GM23338 (cell line): Measurements from ENCODE around the gene OR2F1. TPM values are rescaled to one million over a fixed set of nuclear protein-coding genes. Genes with fewer than 3 reads are reported as not detected.

Source experiments
- ATAC-seq: fragments of 200-7000 bp; cut with Tn5 transposase; 3 replicates; pipeline ENCODE4 v1.9.1; 2020
- DNase-seq: peaks from one replicate; pipeline ENCODE4 v3.0.0-alpha.2; 2015; ENCODE audit warnings: low spot score
- H2AFZ ChIP-seq: fragments of 200-600 bp; sonication (generic); 2 replicates; pipeline ENCODE4 v1.8.0; 2016; ENCODE audit warnings: antibody characterized with exemption, mild to moderate bottlenecking, moderate library complexity
- H3F3A ChIP-seq: fragments of 200-600 bp; sonication (generic); replicated peaks from 2 replicates; pipeline ENCODE4 v1.8.0; 2017; ENCODE audit warnings: antibody characterized with exemption, mixed run types, low read depth
- H3K27ac ChIP-seq: fragments of 200-600 bp; sonication (generic); 2 replicates; pipeline ENCODE4 v1.6.1; 2016; ENCODE audit warnings: low read depth
- H3K27me3 ChIP-seq: fragments of 200-600 bp; sonication (generic); 2 replicates; pipeline ENCODE4 v1.8.0; 2016; ENCODE audit warnings: mild to moderate bottlenecking, mixed run types, moderate library complexity; ENCODE audit not compliant: insufficient read depth
- H3K36me3 ChIP-seq: fragments of 200-600 bp; sonication (generic); 2 replicates; pipeline ENCODE4 v1.8.0; 2016; ENCODE audit warnings: mild to moderate bottlenecking; ENCODE audit not compliant: insufficient read depth
- H3K4me1 ChIP-seq: fragments of 200-600 bp; sonication (generic); 2 replicates; pipeline ENCODE4 v1.8.0; 2016; ENCODE audit warnings: mild to moderate bottlenecking, moderate library complexity; ENCODE audit not compliant: insufficient read depth
- H3K4me2 ChIP-seq: fragments of 200-600 bp; sonication (generic); 2 replicates; pipeline ENCODE4 v1.7.1; 2017; ENCODE audit warnings: mixed run types
- H3K4me3 ChIP-seq: fragments of 200-600 bp; sonication (generic); 2 replicates; pipeline ENCODE4 v1.6.1; 2016; ENCODE audit warnings: mixed run types
- H3K79me2 ChIP-seq: fragments of 200-600 bp; sonication (generic); replicated peaks from 2 replicates; pipeline ENCODE4 v1.8.0; 2017; ENCODE audit warnings: mild to moderate bottlenecking; ENCODE audit not compliant: insufficient read depth
- H3K9me2 ChIP-seq: fragments of 200-600 bp; sonication (generic); 2 replicates; pipeline ENCODE4 v1.8.0; 2017; ENCODE audit not compliant: insufficient read depth
- H4K20me1 ChIP-seq: fragments of 200-600 bp; sonication (generic); replicated peaks from 2 replicates; pipeline ENCODE4 v1.8.0; 2017; ENCODE audit warnings: mild to moderate bottlenecking; ENCODE audit not compliant: insufficient read depth
- H3K27ac Mint-ChIP-seq: 2 replicates; pipeline ENCODE4 v1.8.0; 2020; ENCODE audit warnings: inconsistent platforms, mild to moderate bottlenecking, moderate library complexity, mixed read lengths
- H3K27me3 Mint-ChIP-seq: 3 replicates; pipeline ENCODE4 v1.8.0; 2022; ENCODE audit warnings: low read depth, mild to moderate bottlenecking, moderate library complexity, mixed read lengths, inconsistent platforms; ENCODE audit not compliant: insufficient read depth, poor library complexity
- H3K36me3 Mint-ChIP-seq: 3 replicates; pipeline ENCODE4 v1.8.0; 2021; ENCODE audit warnings: low read depth, mild to moderate bottlenecking, inconsistent platforms, moderate library complexity, mixed read lengths
- H3K4me1 Mint-ChIP-seq: 3 replicates; pipeline ENCODE4 v1.8.0; 2020; ENCODE audit warnings: mild to moderate bottlenecking, inconsistent platforms, mixed read lengths
- H3K4me3 Mint-ChIP-seq: 3 replicates; pipeline ENCODE4 v1.8.0; 2021; ENCODE audit warnings: moderate library complexity, mild to moderate bottlenecking, inconsistent platforms, mixed read lengths
- H3K9me3 Mint-ChIP-seq: 3 replicates; pipeline ENCODE4 v1.8.0; 2020; ENCODE audit warnings: moderate library complexity, mild to moderate bottlenecking, inconsistent platforms, mixed read lengths
- CTCF ChIP-seq, 2 experiments: fragments of 200-600 bp in 1 of 2; sonication (generic) in 1 of 2; conservative IDR thresholded peaks; 2 replicates each; pipeline versions ENCODE4 v1.5.1 to v1.6.1; 2016 to 2017; ENCODE audit warnings: antibody characterized with exemption in 2 of 2, low read depth in 2 of 2, mild to moderate bottlenecking in 2 of 2, moderate library complexity in 1 of 2
- ETS1 ChIP-seq: IDR thresholded peaks from 2 replicates; pipeline ENCODE4 v1.6.1; 2016; ENCODE audit warnings: antibody characterized with exemption
- EZH2 ChIP-seq: fragments of 200-600 bp; sonication (generic); IDR thresholded peaks from one replicate; pipeline ENCODE4 v1.8.0; 2017; ENCODE audit warnings: antibody characterized with exemption, mild to moderate bottlenecking, low read depth; ENCODE audit not compliant: unreplicated experiment
- EZH2phosphoT487 ChIP-seq: fragments of 200-600 bp; sonication (generic); IDR thresholded peaks from one replicate; pipeline ENCODE4 v1.8.1; 2018; ENCODE audit warnings: antibody characterized with exemption; ENCODE audit not compliant: unreplicated experiment
- POLR2AphosphoS5 ChIP-seq: IDR thresholded peaks from 2 replicates; pipeline ENCODE4 v1.6.1; 2016; ENCODE audit warnings: antibody characterized with exemption, low read depth
- ZNF114 ChIP-seq: fragments of 250-450 bp; sonication (Bioruptor Pico); IDR thresholded peaks from 2 replicates; pipeline ENCODE4 v1.5.0; 2020; ENCODE audit warnings: mild to moderate bottlenecking, moderate library complexity
- ZNF331 ChIP-seq: fragments of 250-450 bp; sonication (Bioruptor Pico); IDR thresholded peaks from 2 replicates; pipeline ENCODE4 v1.5.0; 2020; ENCODE audit warnings: low read depth, mild to moderate bottlenecking, moderate library complexity
- polyA plus RNA-seq: library from polyadenylated mRNA; unstranded; fragments of >200 nt; fragmentation: Nextera tagmentation; extraction: Ambion mirVana; gene quantifications from 2 replicates; pipeline ENCODE4 v1.2.1, GENCODE V29; 2016
- total RNA-seq: library from RNA; depleted of rRNA; stranded (reverse); fragments of >200 nt; shearing (Covaris generic); gene quantifications from 2 replicates; pipeline ENCODE4 v1.2.3, GENCODE V29; 2014

The OR2F1 gene
- total and polyA plus RNA-seq, 2 experiments from 2014 or later = not detected

GRCh38 chr7:143914938-143915652 lies 39.5 kb upstream of the OR2F1 start:
- Histone ChIP-seq H3K4me1 (no peaks in the 10 kb centered on the region), H3K36me3 (no peaks in the 10 kb centered on the region), H3F3A (no peaks in the 10 kb centered on the region), H3K4me2 (no peak overlapping the region), H3K27me3 (no peaks in the 10 kb centered on the region), H3K27ac (no peak overlapping the region), H3K79me2 (no peaks in the 10 kb centered on the region), H2AFZ (no peak overlapping the region), H4K20me1 (no peaks in the 10 kb centered on the region), H3K4me3 (no peak overlapping the region), H3K9me2 (no peaks in the 10 kb centered on the region)
- Mint-ChIP-seq H3K4me3 (no peak overlapping the region), H3K36me3 (no peaks in the 10 kb centered on the region), H3K27me3 (no peaks in the 10 kb centered on the region), H3K27ac (no peak overlapping the region), H3K9me3 (no peaks in the 10 kb centered on the region), H3K4me1 (no peaks in the 10 kb centered on the region)
- no peak for TF ChIP-seq ZNF114
- TF ChIP-seq CTCF (conservative IDR thresholded peaks at IDR 0.05; ENCODE audit: low read depth in 2 of 2) = peak; percentile 0 to 19; a peak in 2 of 4 replicates
- ATAC-seq = no peak; the same call in 2 of the 3 replicates
- no peak for DNase-seq

- no peak for DNase-seq
- Mint-ChIP-seq H3K9me3 (no peaks in the 10 kb centered on the region), H3K27ac (no peak overlapping the region), H3K4me3 (no peak overlapping the region), H3K4me1 (no peaks in the 10 kb centered on the region), H3K27me3 (no peaks in the 10 kb centered on the region), H3K36me3 (no peaks in the 10 kb centered on the region)
- no peaks in the 10 kb centered on the region for H4K20me1 ChIP-seq
- H3K4me3 ChIP-seq = no peak overlapping the region
- H3K9me2 ChIP-seq = no peaks in the 10 kb centered on the region
- TF ChIP-seq CTCF (conservative IDR thresholded peaks at IDR 0.05; ENCODE audit: low read depth in 2 of 2) (no peak), EZH2 (no peak), POLR2AphosphoS5 (no peak), ZNF331 (CRISPR knock-in tag) (no peak), ETS1 (no peak), EZH2phosphoT487 (no peak)
- no peak overlapping the region for H3K4me2 ChIP-seq
- H3K79me2 ChIP-seq = no peaks in the 10 kb centered on the region
- H3F3A ChIP-seq = no peaks in the 10 kb centered on the region
- no peaks in the 10 kb centered on the region for H3K27me3 ChIP-seq
- no peak overlapping the region for H3K27ac ChIP-seq
- H3K36me3 ChIP-seq = no peaks in the 10 kb centered on the region
- peak overlapping the region; percentile 44; the same call in 1 of the 2 replicates for H2AFZ ChIP-seq
- ATAC-seq = no peak; the same call in 2 of the 3 replicates
- H3K4me1 ChIP-seq = no peaks in the 10 kb centered on the region
Measured at GRCh38 chr7:143924851-143925250, 29.8 kb upstream of the OR2F1 start.
